Cortex of kidney (tissue), 1 donor: ENCODE results near the gene SUCLG2.

Experiments
- DNase-seq: peaks from one replicate; lab custom pipeline; 2025; lab: John Stamatoyannopoulos, UW

SUCLG2 gene

GRCh38 chr3:67458896-67459530 is 195.4 kb downstream of the SUCLG2 start:
- DNase-seq = no peak

- no peak for DNase-seq
Measured at GRCh38 chr3:67458408-67458807, 196.0 kb downstream of the SUCLG2 start.

- DNase-seq = no peak
Measured at GRCh38 chr3:67453628-67454027, 200.8 kb downstream of the SUCLG2 start.

GRCh38 chr3:67450153-67450552 is 204.3 kb downstream of the SUCLG2 start:
- DNase-seq = no peak

- no peak for DNase-seq
Measured at GRCh38 chr3:67447393-67447792, 207.0 kb downstream of the SUCLG2 start.

- DNase-seq = no peak
Measured at GRCh38 chr3:67437789-67438188, 216.6 kb downstream of the SUCLG2 start.

- no peak for DNase-seq
Measured at GRCh38 chr3:67437090-67437489, 217.3 kb downstream of the SUCLG2 start.

GRCh38 chr3:67433109-67433508 is 221.3 kb downstream of the SUCLG2 start:
- no peak for DNase-seq

- no peak for DNase-seq
Measured at GRCh38 chr3:67431887-67432286, 222.5 kb downstream of the SUCLG2 start.

GRCh38 chr3:67423722-67424121 is 230.7 kb downstream of the SUCLG2 start:
- DNase-seq = no peak

- DNase-seq = no peak
Measured at GRCh38 chr3:67421912-67422311, 232.5 kb downstream of the SUCLG2 start.

GRCh38 chr3:67419779-67420178 is 234.6 kb downstream of the SUCLG2 start:
- no peak for DNase-seq

- no peak for DNase-seq
Measured at GRCh38 chr3:67419218-67419529, 235.2 kb downstream of the SUCLG2 start.

- DNase-seq = no peak
Measured at GRCh38 chr3:67418426-67419217, 235.8 kb downstream of the SUCLG2 start.

- DNase-seq = no peak
Measured at GRCh38 chr3:67416703-67417102, 237.7 kb downstream of the SUCLG2 start.

- no peak for DNase-seq
Measured at GRCh38 chr3:67415511-67415910, 238.9 kb downstream of the SUCLG2 start.

- no peak for DNase-seq
Measured at GRCh38 chr3:67414740-67415139, 239.7 kb downstream of the SUCLG2 start.

- DNase-seq = no peak
Measured at GRCh38 chr3:67405193-67405592, 249.2 kb downstream of the SUCLG2 start.

- no peak for DNase-seq
Measured at GRCh38 chr3:67402873-67403272, 251.5 kb downstream of the SUCLG2 start.

GRCh38 chr3:67401921-67402320 is 252.5 kb downstream of the SUCLG2 start:
- no peak for DNase-seq

GRCh38 chr3:67400476-67400875 is 253.9 kb downstream of the SUCLG2 start:
- DNase-seq = no peak

GRCh38 chr3:67389176-67389575 is 265.2 kb downstream of the SUCLG2 start:
- DNase-seq = no peak

- DNase-seq = no peak
Measured at GRCh38 chr3:67388738-67389137, 265.7 kb downstream of the SUCLG2 start.

- DNase-seq = no peak
Measured at GRCh38 chr3:67386451-67386850, 268.0 kb downstream of the SUCLG2 start.
